Parathyroid adenoma (tissue), 2 donors: ENCODE data around the gene TSPAN18.

ENCODE experiments used
- H2AFZ ChIP-seq: fragments of 300-600 bp; sonication (generic); one replicate; pipeline ENCODE4 v1.7.0; 2017; ENCODE audit warnings: antibody characterized with exemption, mild to moderate bottlenecking
- H3K27ac ChIP-seq: fragments of 300-600 bp; sonication (generic); one replicate; pipeline ENCODE4 v1.7.0; 2017
- H3K27me3 ChIP-seq: fragments of 300-600 bp; sonication (generic); one replicate; pipeline ENCODE4 v1.7.0; 2017; ENCODE audit warnings: low read length; ENCODE audit not compliant: control insufficient read depth, insufficient read depth
- H3K36me3 ChIP-seq: fragments of 300-600 bp; sonication (generic); one replicate; pipeline ENCODE4 v1.7.0; 2017; ENCODE audit warnings: low read length; ENCODE audit not compliant: control insufficient read depth, insufficient read depth
- H3K4me1 ChIP-seq: fragments of 300-600 bp; sonication (generic); one replicate; pipeline ENCODE4 v1.7.0; 2017; ENCODE audit warnings: control low read depth
- H3K4me2 ChIP-seq: fragments of 300-600 bp; sonication (generic); one replicate; pipeline ENCODE4 v1.7.0; 2017; ENCODE audit warnings: low read length
- H3K4me3 ChIP-seq: fragments of 300-600 bp; sonication (generic); one replicate; pipeline ENCODE4 v1.7.0; 2017; ENCODE audit warnings: low read depth, low read length
- H3K79me2 ChIP-seq: fragments of 300-600 bp; sonication (generic); one replicate; pipeline ENCODE4 v1.7.0; 2017; ENCODE audit warnings: control low read depth
- H3K9ac ChIP-seq: fragments of 300-600 bp; sonication (generic); one replicate; pipeline ENCODE4 v1.7.0; 2017; ENCODE audit warnings: mild to moderate bottlenecking
- H3K9me3 ChIP-seq: fragments of 300-600 bp; sonication (generic); one replicate; pipeline ENCODE4 v1.7.0; 2017; ENCODE audit warnings: low read length; ENCODE audit not compliant: control insufficient read depth
- CTCF ChIP-seq: fragments of 300-600 bp; sonication (generic); IDR thresholded peaks from one replicate; pipeline ENCODE4 v1.7.0; 2017; ENCODE audit warnings: antibody characterized with exemption, mild to moderate bottlenecking
- donor health status: primary hyperparathyroidism.

Gene TSPAN18

GRCh38 chr11:44862558-44863101, 135.9 kb downstream of the TSPAN18 start:
- Histone ChIP-seq H3K9ac (no peak overlapping the region), H3K9me3 (no peaks in the 10 kb centered on the region), H3K4me3 (no peak overlapping the region), H3K4me1 (no peaks in the 10 kb centered on the region), H2AFZ (no peak overlapping the region), H3K27ac (no peak overlapping the region), H3K27me3 (no peaks in the 10 kb centered on the region), H3K79me2 (no peaks in the 10 kb centered on the region), H3K4me2 (no peak overlapping the region), H3K36me3 (no peaks in the 10 kb centered on the region)
- TF ChIP-seq CTCF, result no peak

- no peaks in the 10 kb centered on the region for H3K79me2 ChIP-seq
- no peaks in the 10 kb centered on the region for H3K27me3 ChIP-seq
- no peak overlapping the region for H3K4me3 ChIP-seq
- no peak for TF ChIP-seq CTCF
- no peaks in the 10 kb centered on the region for H3K9me3 ChIP-seq
- H3K9ac ChIP-seq, result no peak overlapping the region
- H3K4me2 ChIP-seq, result no peak overlapping the region
- no peaks in the 10 kb centered on the region for H3K4me1 ChIP-seq
- H3K27ac ChIP-seq, result no peak overlapping the region
- H3K36me3 ChIP-seq, result no peaks in the 10 kb centered on the region
- H2AFZ ChIP-seq, result no peak overlapping the region
Measured at GRCh38 chr11:44863231-44863630, 136.5 kb downstream of the TSPAN18 start.

DNA sequence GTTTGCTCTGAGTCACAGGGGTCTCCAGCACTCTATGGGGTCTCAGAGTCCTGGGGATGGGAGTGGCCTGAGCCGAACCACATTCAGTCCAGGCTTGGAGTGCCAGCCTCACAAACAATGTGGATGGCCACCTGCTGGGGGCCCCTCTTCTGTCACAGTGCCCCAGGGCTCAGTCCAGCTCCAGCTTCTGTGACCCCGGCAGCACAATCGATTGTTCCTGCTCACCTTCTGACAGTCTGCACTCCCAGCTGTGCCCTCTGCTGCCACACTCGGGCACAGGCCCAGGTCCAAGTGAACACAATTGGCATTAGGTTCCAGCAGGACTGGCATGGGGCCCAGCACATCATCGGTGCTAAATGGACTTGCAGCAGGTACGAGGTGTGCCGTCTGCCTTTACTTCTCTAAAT, 139.1 kb downstream of the TSPAN18 start:
- Histone ChIP-seq H3K9ac (no peak overlapping the region), H3K4me1 (no peaks in the 10 kb centered on the region), H3K79me2 (no peaks in the 10 kb centered on the region), H3K9me3 (no peaks in the 10 kb centered on the region), H2AFZ (no peak overlapping the region), H3K36me3 (no peaks in the 10 kb centered on the region), H3K4me2 (no peak overlapping the region), H3K4me3 (no peak overlapping the region), H3K27me3 (no peaks in the 10 kb centered on the region), H3K27ac (no peak overlapping the region)
- TF ChIP-seq CTCF, result no peak

DNA sequence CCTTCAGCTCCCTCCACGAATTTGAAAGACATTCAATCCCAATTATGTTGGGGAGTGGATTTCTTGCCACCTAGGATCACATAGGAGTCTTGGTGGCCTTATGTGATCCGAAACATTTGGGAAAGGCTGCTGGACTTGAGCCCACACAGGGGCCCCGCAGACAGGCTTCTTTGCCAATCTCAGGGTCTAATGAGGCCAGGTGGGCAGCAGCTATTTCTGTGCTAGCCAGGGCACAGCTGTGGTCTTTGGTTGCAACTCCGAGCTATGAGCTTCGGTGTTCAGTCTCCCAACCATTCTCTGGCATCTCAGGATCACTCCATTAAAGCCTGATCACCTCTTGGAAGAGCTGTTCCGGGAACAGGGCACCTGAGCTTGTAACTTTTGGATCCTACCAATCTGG, 139.5 kb downstream of the TSPAN18 start:
- no peaks in the 10 kb centered on the region for H3K79me2 ChIP-seq
- TF ChIP-seq CTCF, result no peak
- no peak overlapping the region for H3K4me3 ChIP-seq
- H2AFZ ChIP-seq, result no peak overlapping the region
- no peaks in the 10 kb centered on the region for H3K4me1 ChIP-seq
- no peaks in the 10 kb centered on the region for H3K9me3 ChIP-seq
- no peak overlapping the region for H3K4me2 ChIP-seq
- H3K27me3 ChIP-seq, result no peaks in the 10 kb centered on the region
- no peak overlapping the region for H3K9ac ChIP-seq
- no peak overlapping the region for H3K27ac ChIP-seq
- H3K36me3 ChIP-seq, result no peaks in the 10 kb centered on the region

DNA sequence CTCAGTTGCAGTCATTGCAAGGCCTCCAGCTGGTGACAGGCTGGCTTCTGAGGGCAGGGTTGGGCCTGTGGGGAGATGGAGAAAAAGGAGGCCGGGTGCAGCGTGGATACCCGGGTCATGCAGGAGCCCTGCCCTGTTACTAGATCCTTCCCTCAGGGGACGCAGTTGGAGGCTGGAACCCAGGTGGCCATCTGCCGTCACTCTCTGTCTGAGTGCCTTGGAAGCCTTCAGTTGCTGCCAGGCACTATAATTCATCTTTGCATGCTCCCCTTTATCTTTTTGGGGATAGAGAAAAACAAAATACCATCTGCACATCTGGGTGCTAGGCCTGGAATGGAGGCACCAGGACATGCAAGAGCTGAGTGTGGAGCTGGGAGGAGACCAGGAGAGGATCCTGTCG, 141.3 kb downstream of the TSPAN18 start:
- Histone ChIP-seq H3K27me3 (no peaks in the 10 kb centered on the region), H3K79me2 (no peaks in the 10 kb centered on the region), H3K4me2 (no peak overlapping the region), H3K4me3 (no peak overlapping the region), H2AFZ (no peak overlapping the region), H3K36me3 (no peaks in the 10 kb centered on the region), H3K9me3 (no peaks in the 10 kb centered on the region), H3K27ac (no peak overlapping the region), H3K9ac (no peak overlapping the region), H3K4me1 (no peaks in the 10 kb centered on the region)
- no peak for TF ChIP-seq CTCF
